KMS-11 (cell line): ENCODE results near the gene BEGAIN.

Source experiments
- H2AFZ ChIP-seq: fragments of 200-600 bp; sonication (generic); 2 replicates; pipeline ENCODE4 v1.6.1; 2016; ENCODE audit warnings: antibody characterized with exemption, mixed run types, low read depth
- H3K27ac ChIP-seq: fragments of 200-600 bp; sonication (generic); 2 replicates; pipeline ENCODE4 v1.6.1; 2016; ENCODE audit warnings: mild to moderate bottlenecking, mixed run types
- H3K27me3 ChIP-seq: fragments of 200-600 bp; sonication (generic); 2 replicates; pipeline ENCODE4 v1.6.1; 2017; ENCODE audit warnings: mild to moderate bottlenecking, low read depth, mixed run types, moderate library complexity; ENCODE audit not compliant: insufficient read depth
- H3K36me3 ChIP-seq: fragments of 200-600 bp; sonication (generic); 2 replicates; pipeline ENCODE4 v1.6.1; 2017; ENCODE audit warnings: mild to moderate bottlenecking, mixed run types; ENCODE audit not compliant: insufficient read depth
- H3K4me1 ChIP-seq: fragments of 200-600 bp; sonication (generic); 2 replicates; pipeline ENCODE4 v1.6.1; 2016; ENCODE audit warnings: mild to moderate bottlenecking, low read depth, mixed run types; ENCODE audit not compliant: poor library complexity, severe bottlenecking
- H3K4me2 ChIP-seq: fragments of 200-600 bp; sonication (generic); 2 replicates; pipeline ENCODE4 v1.7.0; 2016; ENCODE audit warnings: mild to moderate bottlenecking, mixed run types
- H3K4me3 ChIP-seq: fragments of 200-600 bp; sonication (generic); IDR thresholded peaks from 2 replicates; pipeline ENCODE4 v1.6.1; 2017; ENCODE audit warnings: low read depth, low read length, mixed read lengths; ENCODE audit not compliant: insufficient read depth
- H3K79me2 ChIP-seq: fragments of 200-600 bp; sonication (generic); 2 replicates; pipeline ENCODE4 v1.6.1; 2016; ENCODE audit warnings: low read depth, mixed run types; ENCODE audit not compliant: insufficient read depth
- H3K9ac ChIP-seq: fragments of 200-600 bp; sonication (generic); 2 replicates; pipeline ENCODE4 v1.6.1; 2016; ENCODE audit warnings: mild to moderate bottlenecking, mixed run types
- H4K20me1 ChIP-seq: fragments of 200-600 bp; sonication (generic); 2 replicates; pipeline ENCODE4 v1.6.1; 2016; ENCODE audit warnings: mild to moderate bottlenecking, mixed run types; ENCODE audit not compliant: insufficient read depth
- TF ChIP-seq, protein P1 (sequence below): fragments of 200-600 bp; sonication (generic); conservative IDR thresholded peaks from 2 replicates; pipeline ENCODE4 v1.6.1; 2017; ENCODE audit warnings: low read depth, mild to moderate bottlenecking, antibody characterized with exemption, low read length, moderate library complexity, mixed read lengths

Gene BEGAIN

GRCh38 chr14:100601064-100601463, 13.8 kb upstream of the BEGAIN start:
- no peak overlapping the region for H3K9ac ChIP-seq
- H3K4me2 ChIP-seq = no peak overlapping the region
- no peak overlapping the region for H3K4me3 ChIP-seq
- no peaks in the 10 kb centered on the region for H3K4me1 ChIP-seq
- no peaks in the 10 kb centered on the region for H3K36me3 ChIP-seq
- H3K79me2 ChIP-seq = no peaks in the 10 kb centered on the region
- H2AFZ ChIP-seq = no peak overlapping the region
- no peaks in the 10 kb centered on the region for H4K20me1 ChIP-seq
- TF ChIP-seq, protein P1, sequence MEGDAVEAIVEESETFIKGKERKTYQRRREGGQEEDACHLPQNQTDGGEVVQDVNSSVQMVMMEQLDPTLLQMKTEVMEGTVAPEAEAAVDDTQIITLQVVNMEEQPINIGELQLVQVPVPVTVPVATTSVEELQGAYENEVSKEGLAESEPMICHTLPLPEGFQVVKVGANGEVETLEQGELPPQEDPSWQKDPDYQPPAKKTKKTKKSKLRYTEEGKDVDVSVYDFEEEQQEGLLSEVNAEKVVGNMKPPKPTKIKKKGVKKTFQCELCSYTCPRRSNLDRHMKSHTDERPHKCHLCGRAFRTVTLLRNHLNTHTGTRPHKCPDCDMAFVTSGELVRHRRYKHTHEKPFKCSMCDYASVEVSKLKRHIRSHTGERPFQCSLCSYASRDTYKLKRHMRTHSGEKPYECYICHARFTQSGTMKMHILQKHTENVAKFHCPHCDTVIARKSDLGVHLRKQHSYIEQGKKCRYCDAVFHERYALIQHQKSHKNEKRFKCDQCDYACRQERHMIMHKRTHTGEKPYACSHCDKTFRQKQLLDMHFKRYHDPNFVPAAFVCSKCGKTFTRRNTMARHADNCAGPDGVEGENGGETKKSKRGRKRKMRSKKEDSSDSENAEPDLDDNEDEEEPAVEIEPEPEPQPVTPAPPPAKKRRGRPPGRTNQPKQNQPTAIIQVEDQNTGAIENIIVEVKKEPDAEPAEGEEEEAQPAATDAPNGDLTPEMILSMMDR = no peak
- no peak overlapping the region for H3K27ac ChIP-seq
- H3K27me3 ChIP-seq = 0 out of 2 replicates have a peak, but pooled peaks cover 6% of the 10 kb centered on the region

DNA sequence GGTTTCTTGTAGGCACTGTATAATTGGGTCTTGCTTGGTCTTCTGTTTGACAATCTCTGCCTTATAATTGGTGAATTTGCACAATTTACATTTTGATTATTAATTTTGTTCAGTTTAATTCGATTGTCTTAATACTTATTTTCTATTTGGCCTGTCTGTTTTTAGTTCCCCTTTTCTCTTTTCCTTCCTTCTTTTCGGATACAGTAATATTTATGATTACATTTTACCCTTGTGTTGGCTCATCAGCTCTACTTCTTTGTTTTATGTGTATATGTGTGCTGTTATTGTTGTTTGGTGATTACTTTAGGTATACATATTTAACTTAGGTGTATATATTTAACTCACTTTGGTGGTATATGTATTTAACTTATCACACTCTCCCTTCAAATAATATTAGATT, 12.8 kb upstream of the BEGAIN start:
- H3K27me3 ChIP-seq = peaks cover 6% of the 10 kb centered on the region; the same call in 1 of the 2 replicates
- H3K36me3 ChIP-seq = no peaks in the 10 kb centered on the region
- no peak overlapping the region for H2AFZ ChIP-seq
- H3K4me1 ChIP-seq = no peaks in the 10 kb centered on the region
- H3K4me3 ChIP-seq = no peak overlapping the region
- H3K27ac ChIP-seq = no peak overlapping the region
- TF ChIP-seq, protein P1 = no peak
- H3K4me2 ChIP-seq = no peak overlapping the region
- H3K9ac ChIP-seq = no peak overlapping the region
- no peaks in the 10 kb centered on the region for H4K20me1 ChIP-seq
- H3K79me2 ChIP-seq = no peaks in the 10 kb centered on the region

GRCh38 chr14:100594625-100594951, 7.4 kb upstream of the BEGAIN start:
- no peaks in the 10 kb centered on the region for H3K36me3 ChIP-seq
- H3K4me2 ChIP-seq = no peak overlapping the region
- no peaks in the 10 kb centered on the region for H3K4me1 ChIP-seq
- no peak overlapping the region for H3K9ac ChIP-seq
- no peaks in the 10 kb centered on the region for H3K79me2 ChIP-seq
- TF ChIP-seq, protein P1 = no peak
- no peaks in the 10 kb centered on the region for H4K20me1 ChIP-seq
- H3K4me3 ChIP-seq = no peak overlapping the region
- peaks cover 26% of the 10 kb centered on the region; the same call in 1 of the 2 replicates for H3K27me3 ChIP-seq
- H2AFZ ChIP-seq = no peak overlapping the region
- H3K27ac ChIP-seq = no peak overlapping the region

- Histone ChIP-seq H3K27ac (no peak overlapping the region), H3K4me3 (no peak overlapping the region), H4K20me1 (no peaks in the 10 kb centered on the region), H2AFZ (no peak overlapping the region), H3K79me2 (no peaks in the 10 kb centered on the region), H3K27me3 (peaks cover 27% of the 10 kb centered on the region; the same call in 1 of the 2 replicates), H3K4me1 (no peaks in the 10 kb centered on the region), H3K36me3 (no peaks in the 10 kb centered on the region), H3K9ac (no peak overlapping the region), H3K4me2 (no peak overlapping the region)
- TF ChIP-seq, protein P1 = no peak
These were observed 6.8 kb upstream of the BEGAIN start for GRCh38 chr14:100593751-100594624.
